ENCODE data around the gene DOCK8. TPM values are rescaled to one million over a fixed set of nuclear protein-coding genes. Genes with fewer than 3 reads are reported as not detected.

The DOCK8 gene
- total RNA-seq, 2 donors from 2014 or later: 5.9 to 10.9 TPM

GRCh38 chr9:488448-488847, 273.8 kb downstream of the DOCK8 start:
- intact Hi-C loops (cut with DNase I): no loop called here
- peaks cover 48% of the 10 kb centered on the region for H3K4me1 ChIP-seq
- TF ChIP-seq CTCF (IDR thresholded peaks at IDR 0.05) (no peak), POLR2A (IDR thresholded peaks at IDR 0.05) (no peak)
- H3K9me3 ChIP-seq: no peaks in the 10 kb centered on the region
- no peaks in the 10 kb centered on the region for H3K27me3 ChIP-seq
- H3K36me3 ChIP-seq (replicated peaks in 1 of 2; ENCODE audit: insufficient read depth in 1 of 2, low read depth in 2 of 2): no peaks in the 10 kb centered on the region
- ATAC-seq (no peak), DNase-seq (no peak)
- 54 to 83% methylated on average over 2 of the region's 2 CpGs for WGBS, 2 donors
- peak overlapping the region in 3 of 4 donors; percentile 35 to 79 (median 58) for H3K27ac ChIP-seq
- H3K4me3 ChIP-seq: no peak overlapping the region

- Histone ChIP-seq H3K9me3 (no peaks in the 10 kb centered on the region), H3K27ac (peak overlapping the region; percentile 35 to 79 (median 52)), H3K27me3 (no peaks in the 10 kb centered on the region), H3K4me1 (peaks cover 43% of the 10 kb centered on the region), H3K4me3 (no peak overlapping the region), H3K36me3 (replicated peaks in 1 of 2; ENCODE audit: insufficient read depth in 1 of 2, low read depth in 2 of 2) (no peaks in the 10 kb centered on the region)
- TF ChIP-seq POLR2A (IDR thresholded peaks at IDR 0.05) (no peak), CTCF (IDR thresholded peaks at IDR 0.05) (no peak)
- peak; percentile 92 for ATAC-seq
- DNase-seq: peak; percentile 57 to 86 (median 66)
- intact Hi-C loops (cut with DNase I): no loop called here
- 9 to 13% methylated on average over 7 of the region's 7 CpGs for WGBS, 2 donors
These were observed 274.8 kb downstream of the DOCK8 start for GRCh38 chr9:489198-490197.

- TF ChIP-seq POLR2A (IDR thresholded peaks at IDR 0.05): no peak
- no peak for TF ChIP-seq CTCF (IDR thresholded peaks at IDR 0.05)
- Histone ChIP-seq H3K27me3 (no peaks in the 10 kb centered on the region), H3K27ac (no peak overlapping the region), H3K4me3 (no peak overlapping the region), H3K36me3 (replicated peaks in 1 of 2; ENCODE audit: insufficient read depth in 1 of 2, low read depth in 2 of 2) (no peaks in the 10 kb centered on the region), H3K9me3 (no peaks in the 10 kb centered on the region), H3K4me1 (peaks cover 40% of the 10 kb centered on the region)
- 19 to 38% methylated on average over 1 of the region's 1 CpG for WGBS, 2 donors
- DNase-seq: no peak
- intact Hi-C loops (cut with DNase I): no loop called here
- ATAC-seq: no peak
These were observed 280.1 kb downstream of the DOCK8 start for GRCh38 chr9:494764-495163.

GRCh38 chr9:495739-496138, 281.1 kb downstream of the DOCK8 start:
- ATAC-seq (no peak), DNase-seq (no peak)
- TF ChIP-seq POLR2A (IDR thresholded peaks at IDR 0.05): no peak
- TF ChIP-seq CTCF (IDR thresholded peaks at IDR 0.05): no peak
- peaks cover 30% of the 10 kb centered on the region for H3K4me1 ChIP-seq
- intact Hi-C loops (cut with DNase I): no loop called here
- no peak overlapping the region for H3K4me3 ChIP-seq
- no peaks in the 10 kb centered on the region for H3K36me3 ChIP-seq (replicated peaks in 1 of 2; ENCODE audit: insufficient read depth in 1 of 2, low read depth in 2 of 2)
- no peaks in the 10 kb centered on the region for H3K9me3 ChIP-seq
- H3K27me3 ChIP-seq: no peaks in the 10 kb centered on the region
- WGBS, 2 donors: 42 to 45% methylated on average over 1 of the region's 1 CpG
- H3K27ac ChIP-seq: no peak overlapping the region
